Measurements from ENCODE around the gene RPS15.

RPS15 gene

DNA sequence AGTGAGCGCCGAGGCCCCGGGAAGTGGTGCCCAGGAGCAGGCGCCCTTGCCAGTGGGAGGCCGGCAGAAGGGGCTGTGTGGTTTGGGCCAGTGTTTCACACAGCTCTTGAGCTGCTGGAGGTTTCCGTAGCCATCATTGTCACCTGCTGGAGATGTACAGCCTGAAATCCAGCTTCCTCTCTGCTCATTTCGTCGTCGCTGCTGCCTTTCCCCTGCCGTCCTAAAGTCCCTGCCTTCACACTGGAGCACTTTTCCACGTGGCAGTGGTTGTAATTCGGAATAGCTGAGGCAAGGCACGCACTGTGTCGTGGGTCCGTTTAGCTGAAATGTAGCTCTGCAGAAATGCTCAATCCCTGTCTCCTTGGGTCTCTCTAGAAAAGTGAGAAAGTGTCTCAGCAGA, 17.6 kb upstream of the RPS15 start:
- DNase-seq: no peak

DNA sequence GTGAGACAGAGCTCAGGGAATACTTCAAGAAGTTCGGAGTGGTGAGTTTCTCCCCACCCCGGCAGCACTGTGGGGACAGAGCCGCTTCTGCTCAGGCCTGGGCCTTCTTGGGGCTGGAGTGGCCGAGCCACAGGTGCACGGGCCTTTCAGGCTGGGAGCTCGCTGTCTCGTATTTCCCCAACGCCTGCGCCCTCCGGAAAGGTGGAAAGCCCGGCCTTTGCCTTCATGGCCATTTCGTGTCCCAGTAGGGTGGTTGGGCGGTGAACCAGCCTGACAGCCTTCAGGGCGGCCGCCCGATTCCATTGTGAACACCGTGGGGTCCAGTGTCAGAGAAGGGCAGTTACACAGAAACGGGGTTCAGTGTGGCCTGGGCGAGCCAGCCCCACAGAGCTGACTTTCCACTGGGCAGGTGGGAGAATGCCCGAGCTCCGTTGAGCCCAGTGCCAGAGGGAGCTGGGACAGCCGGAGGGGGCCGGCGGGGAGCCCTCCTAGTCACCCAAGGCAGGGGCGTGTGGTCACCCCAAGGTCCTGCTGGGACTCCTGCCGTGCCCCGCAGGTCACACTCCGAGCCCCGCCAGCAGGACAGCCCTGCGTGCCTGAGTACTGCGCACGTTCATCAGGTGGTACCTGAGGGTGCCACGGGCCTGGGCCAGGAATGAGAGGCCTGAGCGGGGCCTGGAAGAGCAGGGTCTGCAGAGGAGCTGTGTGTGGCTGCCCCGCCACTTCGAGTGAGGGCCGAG, 16.8 kb upstream of the RPS15 start:
- DNase-seq: no peak

DNA sequence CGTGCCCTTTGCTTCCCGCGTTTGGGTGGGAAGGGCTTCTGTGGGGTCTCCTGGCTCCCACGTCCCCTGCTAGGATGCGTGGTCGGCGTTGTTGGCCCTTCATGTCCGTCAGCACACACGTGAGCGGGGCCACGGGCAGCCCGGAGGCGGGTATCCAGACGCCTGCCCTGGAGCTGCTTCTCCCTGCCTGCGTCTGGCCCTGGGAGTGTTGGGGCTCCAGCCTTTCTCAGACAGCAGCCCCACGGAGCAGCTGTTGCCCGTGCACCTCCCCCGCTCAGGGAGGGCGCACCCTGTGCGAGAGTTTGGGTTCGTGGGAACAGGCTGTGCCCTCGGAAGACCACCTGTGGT, 16.3 kb upstream of the RPS15 start:
- DNase-seq: no peak

DNA sequence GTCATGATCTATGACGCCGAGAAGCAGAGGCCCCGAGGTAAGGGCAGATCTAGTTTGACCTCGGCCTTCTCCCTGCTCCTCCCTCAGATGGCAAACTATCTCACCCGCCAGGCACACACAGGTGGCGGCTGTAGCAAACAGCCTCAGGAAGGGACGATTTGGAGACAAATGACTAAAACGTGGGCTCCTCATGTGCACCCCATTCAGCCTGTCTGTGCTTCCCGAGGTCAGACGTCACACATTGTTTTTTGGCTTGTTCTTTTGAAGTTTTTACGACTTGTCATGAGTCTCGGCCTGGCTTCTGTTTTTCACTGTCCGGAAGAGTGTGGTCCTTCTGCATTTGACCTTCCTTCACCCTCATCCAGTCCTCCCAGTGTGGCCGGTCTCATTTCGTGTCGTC, 15.8 kb upstream of the RPS15 start:
- no peak for DNase-seq

DNA sequence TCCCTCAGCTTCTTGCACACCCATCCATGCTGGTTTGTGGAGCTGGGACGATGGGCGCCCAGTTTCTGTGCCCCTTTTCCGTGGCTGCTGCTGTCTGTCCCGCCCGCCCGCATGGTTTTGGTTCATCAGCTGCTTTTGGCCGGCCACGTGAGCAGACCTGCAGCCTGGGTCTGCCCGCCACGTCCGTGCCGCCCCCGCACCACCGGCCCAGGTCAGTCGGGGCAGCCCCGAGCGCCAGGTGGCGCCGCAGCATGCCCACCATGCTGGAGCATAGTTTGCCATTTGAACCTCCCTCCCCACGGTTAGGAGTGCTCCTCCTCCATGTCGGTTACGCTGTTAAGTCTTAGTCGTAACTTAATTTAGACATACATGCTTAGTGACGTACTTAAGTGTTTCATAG, 15.3 kb upstream of the RPS15 start:
- no peak for DNase-seq

DNA sequence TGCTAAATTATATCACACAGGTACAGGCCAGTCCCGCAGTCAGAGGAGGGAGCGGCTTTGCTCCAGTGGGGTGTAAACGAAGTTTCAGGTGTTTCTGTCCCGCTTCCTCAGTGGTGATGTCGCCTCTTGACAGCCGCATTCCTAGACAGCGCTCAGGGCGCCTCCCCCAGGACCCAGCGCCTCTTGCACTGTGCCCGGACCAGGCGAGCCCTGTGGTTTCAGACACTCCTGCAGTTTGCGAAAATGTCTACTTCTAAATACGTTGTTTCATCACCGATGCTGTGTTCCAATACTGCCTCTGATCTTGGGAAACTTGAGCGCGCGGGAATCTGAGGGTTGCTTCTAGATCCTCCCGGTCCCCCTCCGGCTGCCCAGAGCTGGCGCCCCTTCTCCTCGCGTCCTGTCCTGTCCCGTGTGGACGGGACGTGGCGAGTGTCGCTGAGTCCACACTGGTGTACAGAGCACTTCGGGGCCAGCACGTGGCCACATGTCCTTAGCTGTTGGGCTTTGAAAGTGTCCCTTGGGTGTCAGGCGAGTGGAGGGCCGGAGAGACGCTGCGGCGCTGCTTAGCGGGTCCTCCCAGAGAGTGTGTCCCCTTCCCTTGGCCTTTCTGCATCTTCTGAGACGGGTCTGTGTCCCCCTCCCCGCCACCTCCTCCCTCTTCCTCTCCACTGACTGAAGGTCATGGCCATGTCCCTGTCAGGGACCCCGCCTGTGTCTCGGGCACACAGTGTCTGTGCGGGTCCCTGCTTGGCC, 14.6 kb upstream of the RPS15 start:
- DNase-seq: no peak

DNA sequence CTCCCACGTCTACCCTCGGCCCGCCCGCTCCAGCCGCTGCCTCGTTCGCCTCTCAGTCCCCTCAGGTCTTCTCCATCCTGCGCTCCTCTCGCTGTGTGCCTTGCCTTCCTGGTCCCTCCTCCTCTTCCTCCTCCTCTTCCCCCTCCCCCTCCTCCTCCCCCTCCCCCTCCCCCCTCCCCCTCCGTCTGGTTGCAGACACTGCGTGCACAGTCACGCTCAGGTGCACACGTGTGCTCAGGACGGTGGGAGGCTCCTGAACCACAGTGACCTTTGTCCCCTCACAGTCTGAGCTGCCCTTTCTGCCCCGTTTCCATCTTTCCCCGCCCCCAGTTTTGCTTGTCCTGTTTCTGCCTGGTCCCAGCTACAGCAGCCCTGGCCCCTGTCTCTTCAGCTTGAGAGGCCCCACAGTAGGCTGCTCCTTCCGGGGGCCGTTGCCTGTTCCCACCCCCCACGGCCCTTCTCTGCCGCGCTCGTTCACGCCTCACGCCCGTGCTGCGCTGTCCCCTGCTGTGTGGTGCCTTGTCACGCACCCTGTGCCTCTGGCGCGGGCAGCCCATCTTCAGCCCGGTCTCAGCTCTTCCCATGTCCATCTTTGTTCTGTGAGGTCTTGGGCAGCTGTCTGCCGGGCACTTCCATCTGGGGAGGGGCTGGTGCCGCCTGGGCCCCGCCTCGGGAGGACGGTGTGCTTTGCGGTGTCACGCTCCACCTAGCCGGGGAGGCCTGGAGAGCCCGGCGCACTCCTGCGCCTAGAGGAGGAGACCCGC, 13.8 kb upstream of the RPS15 start:
- DNase-seq: no peak

DNA sequence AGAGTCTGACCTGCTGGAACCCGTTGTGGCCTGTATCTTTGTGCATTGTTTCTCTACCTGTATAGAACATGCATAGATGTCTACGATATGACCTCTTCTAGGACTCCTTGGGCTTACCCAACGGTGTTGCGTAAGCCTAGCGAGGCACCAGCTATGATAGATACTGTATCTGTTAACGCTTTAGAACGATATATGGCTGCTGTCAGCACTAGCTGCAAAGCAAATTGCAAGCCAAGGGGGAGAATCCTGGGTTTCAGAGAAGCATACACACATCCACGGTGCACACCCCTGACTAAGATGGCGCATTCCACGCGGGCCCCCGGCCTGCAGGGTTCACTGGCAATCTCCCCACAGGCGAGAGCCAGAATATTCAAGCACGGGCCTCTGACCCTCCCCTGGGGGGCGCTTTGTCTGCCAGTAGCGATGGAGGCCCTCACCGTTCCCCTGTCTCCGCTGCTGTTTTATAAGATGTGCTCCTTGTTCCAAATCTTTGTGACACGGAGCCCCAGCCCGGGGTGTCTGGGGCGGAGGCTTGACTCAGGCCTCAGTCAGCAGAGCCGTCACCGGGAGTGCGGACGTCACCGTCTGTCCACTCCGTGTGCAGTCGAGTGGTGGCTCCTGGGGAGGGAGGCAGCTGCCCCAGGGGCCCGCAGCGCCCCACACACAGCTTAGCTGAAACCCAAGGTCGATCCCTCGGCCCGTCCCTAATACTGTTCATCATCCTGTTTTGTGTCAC, 12.9 kb upstream of the RPS15 start:
- no peak for DNase-seq

DNA sequence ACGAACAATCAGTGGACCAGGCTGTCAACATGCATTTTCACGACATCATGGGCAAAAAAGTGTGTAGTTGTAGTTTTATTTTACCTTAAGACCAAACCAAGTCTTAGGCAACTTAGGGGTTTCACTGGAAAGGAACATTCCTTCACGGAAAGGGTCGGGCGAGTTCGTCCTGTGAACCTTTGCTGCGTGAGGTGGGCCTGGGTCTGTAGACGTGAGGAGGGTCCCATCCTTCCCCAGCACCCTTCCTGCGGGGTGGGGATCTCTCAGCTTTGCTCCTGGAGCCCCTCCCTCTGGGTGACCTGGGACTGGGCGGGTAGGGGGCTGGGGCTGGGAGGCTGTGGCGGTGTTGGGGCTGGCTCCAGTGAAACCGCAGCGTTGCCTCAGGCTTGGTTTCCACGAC, 12.3 kb upstream of the RPS15 start:
- no peak for DNase-seq

DNA sequence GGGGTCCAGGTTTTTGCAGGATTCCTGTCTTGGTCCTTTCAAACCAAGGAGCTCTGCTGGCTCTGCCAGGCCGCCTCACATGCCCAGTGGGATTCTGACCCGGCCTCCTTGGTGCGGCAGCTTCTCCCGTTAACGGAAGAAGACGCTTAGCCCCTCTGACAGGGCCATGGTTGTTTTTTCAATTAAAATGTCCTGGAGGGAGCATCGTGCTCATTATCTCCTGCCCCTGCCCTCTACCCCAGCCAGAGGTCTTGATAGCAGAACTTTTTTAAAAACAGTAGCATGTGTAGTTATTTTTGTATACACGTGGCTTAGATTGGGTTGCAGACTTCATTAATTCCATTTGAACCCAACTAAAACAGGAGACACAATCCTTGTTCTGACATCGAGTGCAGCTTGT, 11.5 kb upstream of the RPS15 start:
- DNase-seq: no peak

DNA sequence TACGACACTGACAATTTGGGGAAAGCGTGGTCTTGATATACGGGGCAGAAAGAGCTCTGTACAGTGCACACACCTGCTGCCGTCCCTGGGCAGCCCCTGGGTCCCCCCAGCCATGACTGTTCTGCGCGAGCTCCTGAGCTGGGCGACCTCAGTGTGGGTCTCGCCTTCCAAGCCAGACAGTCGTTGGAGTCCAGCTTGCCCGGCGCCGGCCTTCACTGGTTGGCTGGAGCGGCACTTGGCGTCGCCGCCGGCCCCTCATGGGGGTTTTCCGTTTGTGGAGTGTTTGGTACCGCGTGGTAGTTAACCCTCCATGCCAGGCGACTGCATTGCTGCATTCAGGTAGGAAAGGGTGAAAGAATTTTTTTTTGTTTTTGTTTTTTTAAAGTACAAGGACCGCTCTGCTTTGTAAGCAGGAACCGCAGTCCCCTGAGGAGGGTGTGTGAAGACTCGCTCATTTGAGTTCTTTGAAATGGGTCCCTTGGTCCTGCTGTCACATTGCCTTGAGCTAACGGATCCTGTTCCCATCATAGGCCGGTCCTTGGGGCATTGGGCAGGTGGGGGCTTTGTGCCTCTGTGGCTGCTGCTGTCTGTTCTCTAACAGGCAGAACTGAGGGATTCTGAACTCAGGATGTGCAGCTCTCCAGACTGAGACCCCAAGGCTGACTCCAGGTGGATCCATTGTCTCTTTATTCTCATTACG, 10.8 kb upstream of the RPS15 start:
- DNase-seq: no peak

DNA sequence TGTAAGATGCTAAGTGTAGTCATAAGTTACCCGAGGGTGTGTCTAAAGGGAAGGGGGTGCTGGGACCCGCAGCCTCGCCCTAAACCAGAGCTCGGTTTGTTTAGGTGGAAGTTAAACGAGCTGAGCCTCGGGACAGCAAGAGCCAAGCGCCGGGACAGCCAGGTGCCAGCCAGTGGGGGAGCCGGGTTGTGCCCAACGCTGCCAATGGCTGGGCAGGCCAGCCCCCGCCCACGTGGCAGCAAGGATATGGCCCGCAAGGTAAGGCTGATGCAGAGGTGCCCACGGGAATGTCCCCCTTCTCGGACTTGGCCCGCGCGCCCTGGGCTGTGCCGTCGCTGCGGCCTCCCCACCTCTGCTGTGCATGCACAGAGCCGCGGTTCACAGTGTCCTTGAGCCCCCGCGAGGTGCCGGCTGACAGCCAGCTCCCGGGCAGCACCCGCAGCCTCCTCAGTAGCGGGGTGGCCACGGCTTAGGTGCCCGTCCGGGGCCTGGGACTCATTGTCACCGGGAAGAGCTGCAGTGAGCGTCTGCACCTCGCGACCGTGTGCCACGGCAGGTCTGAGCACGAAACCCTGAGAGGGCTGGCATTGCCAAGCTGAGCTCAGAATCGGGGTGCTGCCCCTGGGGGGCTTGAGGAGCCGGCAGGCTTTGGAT, 9.3 kb upstream of the RPS15 start:
- DNase-seq: no peak

DNA sequence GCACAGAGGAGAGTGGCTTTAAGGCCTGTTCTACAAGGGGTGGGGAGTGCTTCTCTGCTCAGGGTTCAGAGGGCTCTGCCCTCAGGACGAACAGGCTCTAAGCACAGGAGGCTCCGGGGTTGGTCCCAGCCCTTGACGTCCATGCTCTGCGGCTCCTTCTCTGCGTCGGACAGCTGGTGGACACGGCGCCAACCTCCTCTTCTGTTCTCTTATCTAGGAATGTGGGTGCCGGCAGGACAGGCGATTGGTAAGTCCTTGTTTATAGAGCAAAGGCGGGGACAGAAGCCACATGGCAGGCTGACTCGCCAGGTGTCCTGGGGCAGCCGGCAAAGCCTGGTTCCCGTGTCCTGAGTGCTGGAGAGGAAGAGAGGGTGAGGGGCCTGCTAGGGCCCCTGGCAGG, 8.4 kb upstream of the RPS15 start:
- no peak for DNase-seq

DNA sequence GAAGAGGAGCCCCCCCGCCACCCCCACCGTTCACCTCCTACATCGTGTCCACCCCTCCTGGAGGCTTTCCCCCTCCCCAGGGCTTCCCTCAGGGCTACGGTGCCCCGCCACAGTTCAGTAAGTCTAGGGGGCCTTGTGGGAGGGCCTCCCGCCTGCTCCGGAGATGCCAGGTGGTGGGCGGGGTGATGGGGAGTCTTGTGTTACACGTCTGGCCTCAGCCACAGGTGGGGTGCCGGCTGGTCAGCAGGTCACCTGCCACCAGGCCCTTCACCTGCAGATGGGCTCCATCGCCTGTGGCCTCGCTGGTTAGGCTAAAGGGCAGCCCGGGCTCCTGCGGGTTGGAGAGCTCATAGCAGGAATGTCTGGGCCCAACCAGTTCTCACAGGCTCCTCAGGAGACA, 8.0 kb upstream of the RPS15 start:
- no peak for DNase-seq

DNA sequence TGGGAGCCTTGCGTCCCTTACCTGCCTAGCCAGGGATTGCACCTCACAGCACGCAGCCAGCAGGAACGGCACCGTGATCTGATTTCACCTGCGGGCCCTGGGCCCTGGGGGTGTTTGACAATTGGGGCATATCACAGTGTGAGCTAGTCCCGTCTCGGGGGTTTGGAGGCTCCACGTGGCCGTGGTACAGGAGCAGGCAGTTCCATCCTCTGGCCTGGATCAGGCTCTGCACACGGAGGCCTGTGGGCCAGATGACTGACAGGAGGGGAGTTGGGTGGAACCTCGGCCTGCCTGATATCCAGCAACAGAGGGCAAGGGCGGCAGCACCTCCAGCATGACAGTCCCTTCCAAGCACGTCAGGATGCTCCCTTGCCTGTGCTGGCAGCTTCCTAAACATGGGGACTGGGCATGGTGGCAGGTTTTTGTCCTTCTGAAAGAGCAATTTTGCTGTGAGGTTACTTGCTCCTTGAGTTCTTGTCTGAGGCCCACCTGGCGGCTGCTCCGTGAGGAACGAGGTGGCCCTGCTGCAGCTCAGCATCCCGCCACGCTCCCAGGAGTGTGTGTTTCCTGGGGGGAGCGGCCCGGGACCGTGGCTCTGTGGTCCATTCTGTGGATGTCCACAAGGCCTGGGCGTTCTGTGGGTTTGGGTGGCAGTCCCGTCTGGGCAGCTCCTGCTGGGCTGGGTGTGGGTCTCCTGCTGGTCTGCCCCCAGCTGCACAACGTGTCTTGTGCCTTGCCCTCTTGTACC, 6.3 kb upstream of the RPS15 start:
- no peak for DNase-seq

DNA sequence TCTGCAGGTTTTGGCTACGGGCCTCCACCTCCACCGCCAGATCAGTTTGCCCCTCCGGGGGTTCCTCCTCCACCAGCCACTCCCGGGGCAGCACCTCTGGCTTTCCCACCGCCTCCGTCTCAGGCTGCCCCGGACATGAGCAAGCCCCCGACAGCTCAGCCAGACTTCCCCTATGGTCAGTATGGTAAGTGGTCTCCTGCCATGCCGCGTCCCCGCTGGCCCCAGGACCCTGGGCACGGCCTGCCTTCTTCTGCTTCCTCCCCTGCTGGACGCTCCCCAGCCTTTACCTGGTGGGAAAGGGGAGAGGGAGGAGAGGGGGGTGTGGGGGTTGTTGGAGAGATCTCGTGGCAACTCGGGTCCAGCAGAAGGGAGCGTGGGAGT, 5.7 kb upstream of the RPS15 start:
- no peak for DNase-seq

DNA sequence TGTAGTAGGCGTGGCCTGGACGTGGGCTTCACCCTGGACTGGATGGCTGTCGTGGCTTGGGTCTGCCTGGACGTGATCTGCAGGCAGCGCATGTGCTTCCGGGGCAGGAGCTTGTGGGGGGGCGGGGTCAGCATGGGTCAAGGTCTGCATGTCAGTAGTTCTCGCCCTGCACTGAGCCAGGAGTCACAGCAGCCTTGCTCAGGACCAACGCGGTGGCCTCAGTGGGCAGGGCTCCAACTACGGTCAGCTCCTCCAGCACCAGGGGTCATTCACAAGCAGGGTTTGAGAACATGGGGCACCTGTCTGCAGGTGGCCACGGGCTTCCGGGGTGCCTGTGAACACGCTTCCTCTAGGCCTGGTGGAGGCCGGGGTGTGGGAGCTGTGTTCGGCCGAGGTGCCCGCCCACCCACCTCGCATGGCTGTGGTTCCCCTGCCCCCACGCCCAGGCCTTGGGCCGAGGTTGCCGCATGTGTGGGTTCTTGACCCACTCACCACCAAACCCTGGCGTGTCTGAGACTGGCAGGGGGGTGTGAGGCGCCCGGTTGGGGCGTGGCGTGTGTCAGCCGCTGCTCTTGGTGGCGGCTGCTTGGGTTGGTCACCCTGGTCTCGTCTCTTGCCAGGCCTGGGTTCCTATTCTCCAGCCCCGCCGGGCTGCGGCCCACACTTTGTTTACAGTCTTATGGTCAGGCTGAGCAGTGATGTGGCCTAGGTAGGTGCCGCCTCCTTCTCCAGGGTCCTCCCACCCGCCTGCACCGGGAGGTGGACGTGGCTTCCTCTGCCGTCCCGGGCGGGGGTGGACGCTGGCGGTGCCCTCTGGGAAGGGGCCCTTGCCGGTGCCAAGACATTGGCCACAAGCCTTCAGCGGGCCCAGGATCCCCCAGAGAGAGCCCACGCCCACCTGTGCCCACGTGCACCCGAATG, 4.8 kb upstream of the RPS15 start:
- no peak for DNase-seq

DNA sequence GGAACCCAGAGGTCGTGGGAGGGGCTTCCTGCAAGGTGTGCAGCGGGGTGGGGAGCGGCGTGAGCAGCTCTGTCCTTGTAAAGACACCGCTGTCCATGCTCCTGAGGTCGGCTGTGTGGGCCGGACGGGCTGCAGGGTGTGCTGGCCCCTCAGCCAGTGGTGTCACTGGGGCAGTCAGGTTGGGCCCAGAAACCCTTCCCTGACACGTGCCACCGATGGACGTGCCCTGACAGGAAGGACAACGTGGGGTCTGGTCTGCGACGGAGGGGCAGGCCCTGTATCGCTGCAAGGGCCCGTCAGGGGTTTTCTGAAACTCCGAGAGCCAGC, 4.2 kb upstream of the RPS15 start:
- no peak for DNase-seq

DNA sequence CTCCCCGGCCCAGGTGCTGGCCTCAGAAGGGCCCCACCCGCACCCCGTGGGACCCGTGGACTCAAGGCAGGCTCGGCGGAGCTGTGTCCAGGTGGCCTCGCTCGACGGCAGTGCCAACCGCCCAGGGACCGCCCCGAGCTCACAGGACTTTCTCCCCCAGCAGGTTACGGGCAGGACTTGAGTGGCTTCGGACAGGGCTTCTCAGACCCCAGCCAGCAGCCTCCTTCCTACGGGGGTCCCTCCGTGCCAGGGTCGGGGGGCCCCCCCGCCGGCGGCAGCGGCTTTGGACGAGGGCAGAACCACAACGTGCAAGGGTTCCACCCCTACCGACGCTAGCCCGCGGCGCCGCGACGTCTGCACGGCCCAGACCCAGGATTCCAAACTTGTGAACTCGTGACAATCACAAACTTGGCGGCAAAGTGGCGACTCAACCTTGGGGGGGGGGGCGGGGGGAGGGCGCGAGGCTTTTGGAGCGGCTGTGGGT, 3.6 kb upstream of the RPS15 start:
- no peak for DNase-seq

DNA sequence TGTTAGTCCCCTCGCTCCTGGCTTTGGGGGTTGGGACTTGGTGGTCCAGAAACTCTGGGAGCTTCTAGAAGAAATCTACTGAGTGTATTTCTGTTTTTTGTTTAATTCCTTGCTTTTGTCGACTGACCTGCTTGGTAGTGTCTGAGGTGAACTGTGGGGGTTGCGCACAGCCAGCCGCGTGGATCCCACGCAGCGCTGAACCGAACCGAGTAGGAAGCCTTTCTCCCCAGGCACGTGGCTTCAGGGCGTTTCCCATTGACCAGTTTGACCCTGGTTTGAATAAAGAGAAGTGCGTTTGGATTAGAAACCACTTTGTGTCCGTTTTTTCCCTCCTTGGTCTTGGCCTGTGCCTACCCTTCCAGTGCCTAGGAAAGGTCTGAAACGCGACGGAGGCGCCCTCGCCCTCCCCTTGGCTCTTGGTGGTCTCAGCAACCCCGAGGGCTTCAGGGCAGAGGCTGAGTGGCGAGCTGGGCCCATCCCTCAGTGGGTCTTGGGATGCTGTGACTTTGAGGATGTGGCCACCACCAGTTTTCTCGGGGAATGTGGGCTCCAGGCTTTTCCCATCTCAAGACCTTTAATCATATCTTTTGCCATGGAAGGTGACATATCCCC, 2.7 kb upstream of the RPS15 start:
- no peak for DNase-seq
